Osteocyte (in vitro differentiated cells): ENCODE results near the gene LRRC4C. TPM values are rescaled to one million over a fixed set of nuclear protein-coding genes. Genes with fewer than 3 reads are reported as not detected.

Experiments
- DNase-seq: peaks from one replicate; pipeline ENCODE4 v3.0.0; 2021; ENCODE audit warnings: mixed read lengths; ENCODE audit not compliant: unreplicated experiment; ENCODE audit errors: extremely low spot score
- H3K27ac Mint-ChIP-seq: one replicate; pipeline ENCODE4 v1.8.0; 2021; ENCODE audit warnings: mild to moderate bottlenecking, mixed read lengths; ENCODE audit not compliant: unreplicated experiment
- H3K27me3 Mint-ChIP-seq: one replicate; pipeline ENCODE4 v1.8.0; 2021; ENCODE audit warnings: mixed read lengths; ENCODE audit not compliant: unreplicated experiment
- H3K36me3 Mint-ChIP-seq: one replicate; pipeline ENCODE4 v1.8.0; 2021; ENCODE audit warnings: mixed read lengths; ENCODE audit not compliant: unreplicated experiment
- H3K4me1 Mint-ChIP-seq: one replicate; pipeline ENCODE4 v1.8.0; 2021; ENCODE audit warnings: mixed read lengths; ENCODE audit not compliant: unreplicated experiment
- H3K4me3 Mint-ChIP-seq: one replicate; pipeline ENCODE4 v1.8.0; 2021; ENCODE audit warnings: mild to moderate bottlenecking, moderate library complexity, mixed read lengths; ENCODE audit not compliant: unreplicated experiment
- H3K9me3 Mint-ChIP-seq: one replicate; pipeline ENCODE4 v1.8.0; 2021; ENCODE audit warnings: mixed read lengths; ENCODE audit not compliant: unreplicated experiment
- total RNA-seq: library from RNA; stranded (reverse); gene quantifications from 2 replicates; pipeline ENCODE4 v1.2.1, GENCODE V29; 2021
- TF ChIP-seq, protein P1 (sequence below): fragments of 200-600 bp; sonication (generic); IDR thresholded peaks from 2 replicates; pipeline ENCODE4 v1.5.0; 2021; ENCODE audit warnings: antibody characterized with exemption, mild to moderate bottlenecking, moderate library complexity

LRRC4C gene
- total RNA-seq, 1 donor from 2014 or later = 0.16 TPM

GRCh38 chr11:40236526-40236925 lies 1222.9 kb downstream of the LRRC4C start:
- Mint-ChIP-seq H3K27ac (no peak overlapping the region), H3K27me3 (no peaks in the 10 kb centered on the region), H3K4me3 (no peak overlapping the region), H3K4me1 (no peaks in the 10 kb centered on the region), H3K36me3 (no peaks in the 10 kb centered on the region), H3K9me3 (peaks cover 6% of the 10 kb centered on the region)
- TF ChIP-seq, protein P1, sequence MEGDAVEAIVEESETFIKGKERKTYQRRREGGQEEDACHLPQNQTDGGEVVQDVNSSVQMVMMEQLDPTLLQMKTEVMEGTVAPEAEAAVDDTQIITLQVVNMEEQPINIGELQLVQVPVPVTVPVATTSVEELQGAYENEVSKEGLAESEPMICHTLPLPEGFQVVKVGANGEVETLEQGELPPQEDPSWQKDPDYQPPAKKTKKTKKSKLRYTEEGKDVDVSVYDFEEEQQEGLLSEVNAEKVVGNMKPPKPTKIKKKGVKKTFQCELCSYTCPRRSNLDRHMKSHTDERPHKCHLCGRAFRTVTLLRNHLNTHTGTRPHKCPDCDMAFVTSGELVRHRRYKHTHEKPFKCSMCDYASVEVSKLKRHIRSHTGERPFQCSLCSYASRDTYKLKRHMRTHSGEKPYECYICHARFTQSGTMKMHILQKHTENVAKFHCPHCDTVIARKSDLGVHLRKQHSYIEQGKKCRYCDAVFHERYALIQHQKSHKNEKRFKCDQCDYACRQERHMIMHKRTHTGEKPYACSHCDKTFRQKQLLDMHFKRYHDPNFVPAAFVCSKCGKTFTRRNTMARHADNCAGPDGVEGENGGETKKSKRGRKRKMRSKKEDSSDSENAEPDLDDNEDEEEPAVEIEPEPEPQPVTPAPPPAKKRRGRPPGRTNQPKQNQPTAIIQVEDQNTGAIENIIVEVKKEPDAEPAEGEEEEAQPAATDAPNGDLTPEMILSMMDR = no peak
- DNase-seq = no peak

GRCh38 chr11:40235841-40236240 lies 1223.6 kb downstream of the LRRC4C start:
- DNase-seq = no peak
- Mint-ChIP-seq H3K27ac (no peak overlapping the region), H3K36me3 (no peaks in the 10 kb centered on the region), H3K4me3 (no peak overlapping the region), H3K27me3 (no peaks in the 10 kb centered on the region), H3K9me3 (peaks cover 6% of the 10 kb centered on the region), H3K4me1 (no peaks in the 10 kb centered on the region)
- TF ChIP-seq, protein P1 = no peak

- no peaks in the 10 kb centered on the region for H3K27me3 Mint-ChIP-seq
- H3K27ac Mint-ChIP-seq = no peak overlapping the region
- DNase-seq = no peak
- H3K36me3 Mint-ChIP-seq = no peaks in the 10 kb centered on the region
- peaks cover 6% of the 10 kb centered on the region for H3K9me3 Mint-ChIP-seq
- TF ChIP-seq, protein P1 = no peak
- H3K4me3 Mint-ChIP-seq = no peak overlapping the region
- H3K4me1 Mint-ChIP-seq = no peaks in the 10 kb centered on the region
These were observed 1228.6 kb downstream of the LRRC4C start for GRCh38 chr11:40230821-40231220.

GRCh38 chr11:40228662-40229061 lies 1230.8 kb downstream of the LRRC4C start:
- TF ChIP-seq, protein P1 = no peak
- Mint-ChIP-seq H3K9me3 (peaks cover 6% of the 10 kb centered on the region), H3K27ac (no peak overlapping the region), H3K36me3 (no peaks in the 10 kb centered on the region), H3K27me3 (no peaks in the 10 kb centered on the region), H3K4me1 (no peaks in the 10 kb centered on the region), H3K4me3 (no peak overlapping the region)
- DNase-seq = no peak

- DNase-seq = no peak
These were observed 1231.7 kb downstream of the LRRC4C start for GRCh38 chr11:40227730-40228129.

More at GRCh38 chr11:40227730-40228129, 1231.7 kb downstream of the LRRC4C start:
- Mint-ChIP-seq H3K9me3 (peaks cover 2% of the 10 kb centered on the region), H3K4me1 (no peaks in the 10 kb centered on the region), H3K36me3 (no peaks in the 10 kb centered on the region), H3K27ac (no peak overlapping the region), H3K27me3 (no peaks in the 10 kb centered on the region), H3K4me3 (no peak overlapping the region)
- TF ChIP-seq, protein P1 = no peak
